OCI-LY1 (cell line): Measurements from ENCODE around the gene SLC25A38.

Experiments used
- H2AFZ ChIP-seq: fragments of 200-600 bp; sonication (generic), shearing (Covaris generic); 2 replicates; pipeline ENCODE4 v1.6.0; 2014; ENCODE audit warnings: antibody characterized with exemption, mild to moderate bottlenecking, low read length
- H3F3A ChIP-seq: fragments of 200-600 bp; sonication (generic), shearing (Covaris generic); 2 replicates; pipeline ENCODE4 v1.6.0; 2014; ENCODE audit warnings: mild to moderate bottlenecking, antibody characterized with exemption, low read length, moderate library complexity; ENCODE audit not compliant: insufficient read depth
- H3K27ac ChIP-seq: fragments of 200-600 bp; sonication (generic); 2 replicates; pipeline ENCODE4 v1.5.1; 2014; ENCODE audit warnings: low read length, mixed run types, mild to moderate bottlenecking, low read depth; ENCODE audit not compliant: poor library complexity, severe bottlenecking
- H3K27me3 ChIP-seq: fragments of 200-600 bp; sonication (generic); 2 replicates; pipeline ENCODE4 v1.6.0; 2014; ENCODE audit warnings: antibody characterized with exemption, mild to moderate bottlenecking, low read length, moderate library complexity; ENCODE audit not compliant: insufficient read depth
- H3K36me3 ChIP-seq: fragments of 200-600 bp; sonication (generic); 2 replicates; pipeline ENCODE4 v1.6.1; 2014; ENCODE audit warnings: mild to moderate bottlenecking, antibody characterized with exemption, low read length, moderate library complexity, mixed read lengths; ENCODE audit not compliant: insufficient read depth
- H3K4me1 ChIP-seq: fragments of 200-600 bp; sonication (generic); 2 replicates; pipeline ENCODE4 v1.5.1; 2014; ENCODE audit warnings: mild to moderate bottlenecking, low read length, moderate library complexity; ENCODE audit not compliant: insufficient read depth, severe bottlenecking
- H3K4me2 ChIP-seq: fragments of 200-600 bp; sonication (generic), shearing (Covaris generic); 2 replicates; pipeline ENCODE4 v1.6.1; 2014; ENCODE audit warnings: low read length
- H3K4me3 ChIP-seq: fragments of 200-600 bp; sonication (generic); 2 replicates; pipeline ENCODE4 v1.5.1; 2014; ENCODE audit warnings: low read length, low read depth, mild to moderate bottlenecking, mixed read lengths; ENCODE audit not compliant: poor library complexity, severe bottlenecking
- H3K79me2 ChIP-seq: fragments of 200-600 bp; shearing (Covaris generic); 2 replicates; pipeline ENCODE4 v1.6.1; 2016; ENCODE audit warnings: mixed run types, low read length, mixed read lengths; ENCODE audit not compliant: insufficient read depth
- H3K9ac ChIP-seq: fragments of 200-600 bp; sonication (generic), shearing (Covaris generic); 2 replicates; pipeline ENCODE4 v1.6.1; 2014; ENCODE audit warnings: mild to moderate bottlenecking, low read length, mixed read lengths
- H3K9me2 ChIP-seq: fragments of 200-600 bp; sonication (generic), shearing (Covaris generic); 2 replicates; pipeline ENCODE4 v1.6.1; 2014; ENCODE audit warnings: low read depth, mild to moderate bottlenecking, low read length, mixed read lengths
- H3K9me3 ChIP-seq: fragments of 200-600 bp; shearing (Covaris generic); 2 replicates; pipeline ENCODE4 v1.6.1; 2014; ENCODE audit warnings: low read length, mixed read lengths
- H4K20me1 ChIP-seq: fragments of 200-600 bp; sonication (generic), shearing (Covaris generic); 2 replicates; pipeline ENCODE4 v1.6.0; 2016; ENCODE audit warnings: mild to moderate bottlenecking, low read length; ENCODE audit not compliant: insufficient read depth
- CTCF ChIP-seq: fragments of 200-600 bp; sonication (generic), shearing (Covaris generic); IDR thresholded peaks from 2 replicates; pipeline ENCODE4 v1.5.1; 2017; ENCODE audit warnings: mild to moderate bottlenecking, antibody characterized with exemption, low read length, moderate library complexity, mixed read lengths
- EZH2 ChIP-seq: fragments of 200-600 bp; sonication (generic), shearing (Covaris generic); IDR thresholded peaks from 2 replicates; pipeline ENCODE4 v1.8.0; 2017; ENCODE audit warnings: borderline replicate concordance, mixed run types, mild to moderate bottlenecking, antibody characterized with exemption, low read length, moderate library complexity, mixed read lengths

The SLC25A38 gene

GRCh38 chr3:39419742-39420315 is 36.7 kb downstream of the SLC25A38 start:
- H2AFZ ChIP-seq: no peak overlapping the region
- no peak overlapping the region for H3K27ac ChIP-seq

GRCh38 chr3:39420543-39420942 is 37.4 kb downstream of the SLC25A38 start:
- no peak overlapping the region for H2AFZ ChIP-seq
- H3K79me2 ChIP-seq: no peaks in the 10 kb centered on the region
- no peak overlapping the region for H3K4me2 ChIP-seq
- no peaks in the 10 kb centered on the region for H3K9me3 ChIP-seq
- H3K27ac ChIP-seq: no peak overlapping the region
- H3K9me2 ChIP-seq: no peaks in the 10 kb centered on the region
- no peaks in the 10 kb centered on the region for H4K20me1 ChIP-seq
- TF ChIP-seq EZH2: no peak
- no peak for TF ChIP-seq CTCF
- no peaks in the 10 kb centered on the region; the same call in 1 of the 2 replicates for H3K27me3 ChIP-seq
- no peaks in the 10 kb centered on the region for H3F3A ChIP-seq
- no peaks in the 10 kb centered on the region for H3K4me1 ChIP-seq
- no peak overlapping the region for H3K4me3 ChIP-seq
- no peaks in the 10 kb centered on the region for H3K36me3 ChIP-seq
- H3K9ac ChIP-seq: no peak overlapping the region

More at GRCh38 chr3:39419742-39420315, 36.7 kb downstream of the SLC25A38 start:
- Histone ChIP-seq H3F3A (no peaks in the 10 kb centered on the region), H3K4me2 (no peak overlapping the region), H3K9me3 (no peaks in the 10 kb centered on the region), H3K27me3 (no peaks in the 10 kb centered on the region), H3K36me3 (peaks cover 2% of the 10 kb centered on the region; the same call in 1 of the 2 replicates), H3K79me2 (no peaks in the 10 kb centered on the region), H3K9me2 (no peaks in the 10 kb centered on the region), H3K9ac (no peak overlapping the region), H3K4me1 (no peaks in the 10 kb centered on the region), H3K4me3 (no peak overlapping the region), H4K20me1 (no peaks in the 10 kb centered on the region)
- TF ChIP-seq EZH2 (no peak), CTCF (no peak)

- H3F3A ChIP-seq: no peaks in the 10 kb centered on the region
- no peaks in the 10 kb centered on the region for H3K9me2 ChIP-seq
- H3K4me3 ChIP-seq: no peak overlapping the region
- H2AFZ ChIP-seq: no peak overlapping the region
- H4K20me1 ChIP-seq: no peaks in the 10 kb centered on the region
- H3K79me2 ChIP-seq: no peaks in the 10 kb centered on the region
- H3K4me2 ChIP-seq: no peak overlapping the region
- H3K4me1 ChIP-seq: no peaks in the 10 kb centered on the region
- H3K27me3 ChIP-seq: no peaks in the 10 kb centered on the region; the same call in 1 of the 2 replicates
- no peak for TF ChIP-seq CTCF
- TF ChIP-seq EZH2: no peak
- no peak overlapping the region for H3K9ac ChIP-seq
- H3K27ac ChIP-seq: no peak overlapping the region
- no peaks in the 10 kb centered on the region for H3K9me3 ChIP-seq
- no peaks in the 10 kb centered on the region for H3K36me3 ChIP-seq
Measured at GRCh38 chr3:39423436-39423970, 40.3 kb downstream of the SLC25A38 start.
